Measurements from ENCODE around the gene PPP2R1A. TPM values are rescaled to one million over a fixed set of nuclear protein-coding genes. Genes with fewer than 3 reads are reported as not detected.

Gene PPP2R1A
- total and polyA plus RNA-seq, 2 of the 13 experiments (the other 11 are each of a cell fraction or from before 2014, with no cell fraction given): 86.7 to 130 TPM

DNA sequence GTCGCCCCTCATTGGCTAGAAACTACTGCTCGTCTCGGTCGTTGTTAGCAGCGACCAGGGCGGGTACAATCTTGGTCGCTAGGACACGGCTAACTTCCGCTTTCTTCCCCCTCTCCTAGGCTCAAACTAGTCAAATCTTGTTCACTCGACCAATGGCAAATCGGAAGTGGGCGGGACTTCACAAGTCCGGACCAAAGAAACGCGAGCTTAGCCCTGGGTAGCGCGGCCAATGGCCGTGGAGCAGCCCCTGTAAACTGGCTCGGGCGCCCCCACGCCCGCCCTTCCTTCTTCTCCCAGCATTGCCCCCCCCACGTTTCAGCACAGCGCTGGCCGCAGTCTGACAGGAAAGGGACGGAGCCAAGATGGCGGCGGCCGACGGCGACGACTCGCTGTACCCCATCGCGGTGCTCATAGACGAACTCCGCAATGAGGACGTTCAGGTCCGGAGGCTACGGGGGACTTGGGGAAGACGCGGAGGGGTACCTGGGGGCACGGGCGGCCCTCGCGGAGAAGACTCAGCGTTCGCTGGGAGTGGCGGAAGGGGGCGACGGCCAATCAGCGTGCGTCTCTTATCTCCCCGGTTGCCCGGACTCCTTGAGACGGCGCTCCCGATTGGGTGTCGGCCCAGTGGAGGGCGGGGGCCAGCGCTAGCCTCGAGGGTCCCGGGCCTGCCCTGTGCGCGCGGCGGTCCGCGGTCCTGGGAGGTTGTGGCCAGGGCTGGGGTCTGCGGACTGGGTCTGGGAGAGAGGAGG lies at the start of gene PPP2R1A (continued):
- TF ChIP-seq ATF1 (CRISPR knock-in tag; IDR thresholded peaks at IDR 0.05) (peak; percentile 70; the same call in 1 of the 2 replicates), NR3C1 (CRISPR knock-in tag; IDR thresholded peaks at IDR 0.05) (no peak), SNAPC2 (CRISPR knock-in tag; IDR thresholded peaks at IDR 0.05) (0 out of 2 replicates have a peak, but pooled peaks have one; percentile 32), TARDBP (CRISPR knock-in tag; IDR thresholded peaks at IDR 0.05) (peak; percentile 67; the same call in 1 of the 2 replicates), SNRNP70 (IDR thresholded peaks at IDR 0.05; ENCODE audit: low read depth, low read length) (no peak), HNF4G (IDR thresholded peaks at IDR 0.05; ENCODE audit: borderline replicate concordance, low read depth, low read length) (no peak), HNF4G (CRISPR knock-in tag; IDR thresholded peaks at IDR 0.05; ENCODE audit: borderline replicate concordance, low read depth) (no peak), ZFX (CRISPR knock-in tag; IDR thresholded peaks at IDR 0.05; ENCODE audit: low read depth) (peak; percentile 91), POGZ (CRISPR knock-in tag; IDR thresholded peaks at IDR 0.05) (peak; percentile 74), ZBTB7A (CRISPR knock-in tag; IDR thresholded peaks at IDR 0.05) (peak; percentile 70; the same call in 1 of the 2 replicates), ZNF136 (CRISPR knock-in tag; IDR thresholded peaks at IDR 0.05; ENCODE audit: low read depth) (no peak), TCF7L2 (IDR thresholded peaks at IDR 0.05; ENCODE audit: low read depth, low read length) (no peak), THAP11 (CRISPR knock-in tag; IDR thresholded peaks at IDR 0.05) (peak; percentile 87), CREM (IDR thresholded peaks at IDR 0.05) (no peak), CREM (CRISPR knock-in tag; IDR thresholded peaks at IDR 0.05) (no peak), ZMAT5 (CRISPR knock-in tag; IDR thresholded peaks at IDR 0.05; ENCODE audit: borderline replicate concordance, low read depth) (no peak), JUND (CRISPR knock-in tag; IDR thresholded peaks at IDR 0.05) (0 out of 2 replicates have a peak, but pooled peaks have one; percentile 46), HDAC2 (CRISPR knock-in tag; IDR thresholded peaks at IDR 0.05) (0 out of 2 replicates have a peak, but pooled peaks have one; percentile 9), ZNF446 (CRISPR knock-in tag; IDR thresholded peaks at IDR 0.05) (no peak), SAP130 (CRISPR knock-in tag; IDR thresholded peaks at IDR 0.05; ENCODE audit: low read depth) (peak; percentile 82), NFKB2 (CRISPR knock-in tag; IDR thresholded peaks at IDR 0.05; ENCODE audit: borderline replicate concordance) (0 out of 2 replicates have a peak, but pooled peaks have one; percentile 12), ZNF678 (CRISPR knock-in tag; IDR thresholded peaks at IDR 0.05) (0 out of 2 replicates have a peak, but pooled peaks have one; percentile 61), KDM3A (CRISPR knock-in tag; IDR thresholded peaks at IDR 0.05; ENCODE audit: low read depth) (no peak), RFX1 (IDR thresholded peaks at IDR 0.05) (peak; percentile 100), MAFK (conservative IDR thresholded peaks at IDR 0.05 in 1 of 2, IDR thresholded peaks at IDR 0.05 in 1 of 2; ENCODE audit: low read length in 2 of 2) (no peak), ZNF20 (CRISPR knock-in tag; IDR thresholded peaks at IDR 0.05) (0 out of 2 replicates have a peak, but pooled peaks have one; percentile 49), ZNF556 (CRISPR knock-in tag; IDR thresholded peaks at IDR 0.05; ENCODE audit: borderline replicate concordance) (peak; percentile 55; the same call in 1 of the 2 replicates), NFKBIZ (CRISPR knock-in tag; IDR thresholded peaks at IDR 0.05) (no peak; the same call in 1 of the 2 replicates), CREB1 (IDR thresholded peaks at IDR 0.05) (no peak), CREB1 (CRISPR knock-in tag; IDR thresholded peaks at IDR 0.05) (peak; percentile 77)
- TF ChIP-seq, protein P1, sequence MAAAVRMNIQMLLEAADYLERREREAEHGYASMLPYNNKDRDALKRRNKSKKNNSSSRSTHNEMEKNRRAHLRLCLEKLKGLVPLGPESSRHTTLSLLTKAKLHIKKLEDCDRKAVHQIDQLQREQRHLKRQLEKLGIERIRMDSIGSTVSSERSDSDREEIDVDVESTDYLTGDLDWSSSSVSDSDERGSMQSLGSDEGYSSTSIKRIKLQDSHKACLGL (CRISPR knock-in tag; IDR thresholded peaks at IDR 0.05): peak; percentile 78
- TF ChIP-seq, protein P2, sequence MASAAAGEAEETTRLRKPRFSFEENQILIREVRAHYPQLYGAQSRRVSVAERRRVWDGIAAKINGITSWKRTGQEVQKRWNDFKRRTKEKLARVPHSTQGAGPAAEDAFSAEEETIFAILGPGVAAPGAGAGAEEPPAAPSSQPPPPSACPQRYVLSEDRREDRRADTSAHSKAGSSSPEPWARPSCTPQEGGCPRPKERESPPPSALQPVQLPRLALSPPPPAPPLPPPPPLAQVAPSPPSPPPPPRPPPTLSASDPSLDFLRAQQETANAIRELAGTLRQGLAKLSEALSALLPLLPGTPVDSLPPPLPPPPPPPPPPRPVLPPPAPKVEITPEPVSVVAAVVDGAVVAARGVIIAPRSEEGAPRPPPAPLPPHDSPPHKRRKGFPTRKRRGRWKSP (CRISPR knock-in tag; IDR thresholded peaks at IDR 0.05): peak; percentile 86
- TF ChIP-seq, protein P3, sequence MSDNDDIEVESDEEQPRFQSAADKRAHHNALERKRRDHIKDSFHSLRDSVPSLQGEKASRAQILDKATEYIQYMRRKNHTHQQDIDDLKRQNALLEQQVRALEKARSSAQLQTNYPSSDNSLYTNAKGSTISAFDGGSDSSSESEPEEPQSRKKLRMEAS (IDR thresholded peaks at IDR 0.05): peak; percentile 78

Data from HepG2 (cell line).